ENCODE measurements around the gene BANF1.

GRCh38 chr11:65981972-65982823 is 20.1 kb upstream of the BANF1 start:
- TF ChIP-seq HDAC2 (IDR thresholded peaks at IDR 0.05) (no peak), NFXL1 (CRISPR knock-in tag; IDR thresholded peaks at IDR 0.05) (no peak), ZNF24 (IDR thresholded peaks at IDR 0.05) (no peak), SMARCE1 (IDR thresholded peaks at IDR 0.05) (no peak), TAF1 (IDR thresholded peaks at IDR 0.05; ENCODE audit: control insufficient read depth, extremely low read depth, insufficient read depth, low read length, severe bottlenecking) (no peak), CBX1 (IDR thresholded peaks at IDR 0.05; ENCODE audit: low read depth) (no peak), EZH2 (IDR thresholded peaks at IDR 0.05; ENCODE audit: borderline replicate concordance, low read depth, low read length) (no peak), ATF2 (CRISPR knock-in tag; IDR thresholded peaks at IDR 0.05) (no peak), TAF15 (IDR thresholded peaks at IDR 0.05; ENCODE audit: low read depth, low read length) (no peak)
